Measurements from ENCODE around the gene RADIL. TPM values are rescaled to one million over a fixed set of nuclear protein-coding genes. Genes with fewer than 3 reads are reported as not detected.

The RADIL gene, protein sequence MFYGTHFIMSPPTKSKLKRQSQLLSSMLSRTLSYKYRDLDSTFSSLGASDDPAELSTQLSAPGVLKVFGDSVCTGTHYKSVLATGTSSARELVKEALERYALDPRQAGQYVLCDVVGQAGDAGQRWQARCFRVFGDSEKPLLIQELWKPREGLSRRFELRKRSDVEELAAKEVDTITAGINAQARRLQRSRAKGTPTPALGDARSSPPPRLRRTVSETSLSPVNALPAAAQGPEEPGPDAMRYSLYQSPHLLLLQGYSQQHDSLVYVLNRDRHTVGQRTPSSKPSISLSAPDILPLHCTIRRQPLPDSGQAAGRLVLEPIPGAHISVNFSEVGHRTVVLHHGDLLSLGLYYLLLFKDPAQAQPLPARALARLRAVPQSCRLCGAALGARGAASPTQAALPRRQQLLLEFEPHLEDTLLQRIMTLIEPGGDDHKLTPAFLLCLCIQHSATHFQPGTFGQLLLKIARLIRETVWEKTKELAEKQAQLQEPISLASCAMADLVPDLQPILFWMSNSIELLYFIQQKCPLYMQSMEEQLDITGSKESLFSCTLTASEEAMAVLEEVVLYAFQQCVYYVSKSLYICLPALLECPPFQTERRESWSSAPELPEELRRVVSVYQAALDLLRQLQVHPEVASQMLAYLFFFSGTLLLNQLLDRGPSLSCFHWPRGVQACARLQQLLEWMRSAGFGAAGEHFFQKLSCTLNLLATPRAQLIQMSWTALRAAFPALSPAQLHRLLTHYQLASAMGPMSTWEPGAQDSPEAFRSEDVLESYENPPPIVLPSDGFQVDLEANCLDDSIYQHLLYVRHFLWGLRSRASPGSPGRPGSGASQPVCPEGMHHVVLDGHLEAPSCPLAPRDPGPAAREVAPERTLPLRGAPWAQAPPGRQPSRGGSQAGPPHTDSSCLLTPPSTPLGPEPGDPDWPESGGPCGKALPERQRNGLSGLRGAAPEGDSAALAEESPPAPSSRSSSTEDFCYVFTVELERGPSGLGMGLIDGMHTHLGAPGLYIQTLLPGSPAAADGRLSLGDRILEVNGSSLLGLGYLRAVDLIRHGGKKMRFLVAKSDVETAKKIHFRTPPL
- 3.3 to 4.2 TPM (median 4.0 TPM) in 3 replicates for total RNA-seq

- TF ChIP-seq, protein P1, sequence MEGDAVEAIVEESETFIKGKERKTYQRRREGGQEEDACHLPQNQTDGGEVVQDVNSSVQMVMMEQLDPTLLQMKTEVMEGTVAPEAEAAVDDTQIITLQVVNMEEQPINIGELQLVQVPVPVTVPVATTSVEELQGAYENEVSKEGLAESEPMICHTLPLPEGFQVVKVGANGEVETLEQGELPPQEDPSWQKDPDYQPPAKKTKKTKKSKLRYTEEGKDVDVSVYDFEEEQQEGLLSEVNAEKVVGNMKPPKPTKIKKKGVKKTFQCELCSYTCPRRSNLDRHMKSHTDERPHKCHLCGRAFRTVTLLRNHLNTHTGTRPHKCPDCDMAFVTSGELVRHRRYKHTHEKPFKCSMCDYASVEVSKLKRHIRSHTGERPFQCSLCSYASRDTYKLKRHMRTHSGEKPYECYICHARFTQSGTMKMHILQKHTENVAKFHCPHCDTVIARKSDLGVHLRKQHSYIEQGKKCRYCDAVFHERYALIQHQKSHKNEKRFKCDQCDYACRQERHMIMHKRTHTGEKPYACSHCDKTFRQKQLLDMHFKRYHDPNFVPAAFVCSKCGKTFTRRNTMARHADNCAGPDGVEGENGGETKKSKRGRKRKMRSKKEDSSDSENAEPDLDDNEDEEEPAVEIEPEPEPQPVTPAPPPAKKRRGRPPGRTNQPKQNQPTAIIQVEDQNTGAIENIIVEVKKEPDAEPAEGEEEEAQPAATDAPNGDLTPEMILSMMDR (IDR thresholded peaks at IDR 0.05; ENCODE audit: unreplicated experiment) = peak; percentile 79
- Mint-ChIP-seq H3K4me1 (peaks cover 12% of the 10 kb centered on the region), H3K27me3 (ENCODE audit: low read depth) (peaks cover 20% of the 10 kb centered on the region)
These were observed at the start of gene RADIL for GRCh38 chr7:4883372-4884144. Gene RADIL (minus strand): TSS chr7:4883716. CDS start chr7:4878139, 5,577 bp downstream.

DNA sequence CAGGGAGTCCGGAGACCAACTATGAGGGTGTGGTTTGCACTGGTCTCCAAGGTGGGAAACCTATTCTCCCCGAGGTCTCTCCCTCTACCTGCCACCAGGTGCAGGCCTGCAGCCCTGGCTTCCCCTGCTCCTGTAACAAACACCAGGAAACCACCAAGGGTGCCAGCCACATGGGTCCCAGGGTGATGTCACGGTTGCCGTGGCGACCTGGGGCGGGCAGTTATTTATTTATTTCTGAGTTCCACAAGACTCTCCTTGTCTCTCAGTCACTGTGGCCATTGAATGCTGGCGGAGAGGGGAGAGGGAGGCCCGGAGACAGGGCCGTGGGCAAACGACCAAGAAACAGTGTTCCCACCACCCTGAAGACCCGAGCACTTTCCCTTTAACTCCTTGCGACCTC, 48.4 kb upstream of the RADIL start:
- no peaks in the 10 kb centered on the region for H3K9me3 Mint-ChIP-seq
- no peaks in the 10 kb centered on the region for H3K36me3 Mint-ChIP-seq
- no peak overlapping the region for H3K27ac Mint-ChIP-seq
- H3K4me3 Mint-ChIP-seq = no peak overlapping the region
- DNase-seq (ENCODE audit: low spot score in 2 of 2, unreplicated experiment in 2 of 2) = peak in 1 of 2 experiments; percentile 40
- TF ChIP-seq, protein P1 (IDR thresholded peaks at IDR 0.05; ENCODE audit: unreplicated experiment) = no peak
- no peaks in the 10 kb centered on the region for H3K4me1 Mint-ChIP-seq
- peaks cover 7% of the 10 kb centered on the region for H3K27me3 Mint-ChIP-seq (ENCODE audit: low read depth)

More at GRCh38 chr7:4883372-4884144, at the start of gene RADIL:
- peak; percentile 81 to 94 for DNase-seq (ENCODE audit: low spot score in 2 of 2, unreplicated experiment in 2 of 2)
- no peaks in the 10 kb centered on the region for H3K9me3 Mint-ChIP-seq
- H3K36me3 Mint-ChIP-seq = no peaks in the 10 kb centered on the region
- peak within 1 kb of the TSS; percentile 77 for H3K27ac Mint-ChIP-seq
- H3K4me3 Mint-ChIP-seq = peak within 1 kb of the TSS; percentile 72

DNA sequence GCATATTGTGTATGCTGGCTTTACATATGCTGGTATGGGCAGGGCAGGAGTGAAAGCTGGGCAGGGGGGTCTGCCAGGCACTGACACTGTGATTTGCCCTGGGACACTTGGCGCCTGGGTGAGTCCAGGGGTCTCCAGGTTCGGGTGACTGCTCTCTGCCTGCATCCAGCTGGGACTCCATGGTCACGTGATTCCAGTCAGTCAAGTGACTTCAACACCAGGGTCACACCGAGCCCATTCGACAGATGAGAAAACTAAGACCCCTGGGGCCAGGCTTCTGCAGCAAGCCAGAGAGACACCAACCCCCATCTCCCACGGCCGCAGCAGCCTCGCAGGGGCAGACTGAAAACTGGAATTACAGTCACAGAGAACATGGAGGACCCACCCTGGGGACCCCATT, 45.5 kb upstream of the RADIL start:
- Mint-ChIP-seq H3K36me3 (no peaks in the 10 kb centered on the region), H3K9me3 (no peaks in the 10 kb centered on the region), H3K4me3 (no peak overlapping the region), H3K4me1 (no peaks in the 10 kb centered on the region), H3K27me3 (ENCODE audit: low read depth) (peaks cover 22% of the 10 kb centered on the region), H3K27ac (no peak overlapping the region)
- TF ChIP-seq, protein P1 (IDR thresholded peaks at IDR 0.05; ENCODE audit: unreplicated experiment) = no peak
- no peak for DNase-seq (ENCODE audit: low spot score in 2 of 2, unreplicated experiment in 2 of 2)

DNA sequence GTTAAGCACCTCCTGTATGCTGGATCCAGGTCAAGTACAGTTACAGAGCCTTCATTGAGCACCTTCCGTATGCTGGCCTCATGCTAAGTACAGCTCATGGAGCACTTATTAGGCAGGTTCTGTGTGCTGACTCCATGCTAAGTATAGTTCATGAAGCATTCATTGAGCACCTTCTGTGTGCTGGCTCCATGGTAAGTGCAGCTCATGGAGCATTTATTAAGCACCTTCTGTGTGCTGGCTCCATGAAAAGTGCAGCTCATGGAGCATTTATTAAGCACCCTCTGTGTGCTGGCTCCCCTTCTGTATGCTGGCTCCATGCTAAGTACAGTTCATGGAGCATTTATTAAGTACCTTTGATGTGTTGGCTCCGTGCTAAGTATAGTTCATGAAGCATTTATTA, 44.9 kb upstream of the RADIL start:
- Mint-ChIP-seq H3K27ac (no peak overlapping the region), H3K9me3 (no peaks in the 10 kb centered on the region), H3K4me3 (no peak overlapping the region), H3K27me3 (ENCODE audit: low read depth) (peaks cover 25% of the 10 kb centered on the region), H3K36me3 (no peaks in the 10 kb centered on the region), H3K4me1 (no peaks in the 10 kb centered on the region)
- DNase-seq (ENCODE audit: low spot score in 2 of 2, unreplicated experiment in 2 of 2) = no peak
- TF ChIP-seq, protein P1 (IDR thresholded peaks at IDR 0.05; ENCODE audit: unreplicated experiment) = no peak
